Caco-2 (cell line): ENCODE results near the gene DDX3X. TPM values are rescaled to one million over a fixed set of nuclear protein-coding genes. Genes with fewer than 3 reads are reported as not detected.

ENCODE experiments used
- BruUV-seq: library from RNA; stranded (reverse); fragments of 400-500 nt; replicated peaks from 2 replicates; lab custom pipeline; 2021; lab: Mats Ljungman, UMichigan
- CTCF ChIA-PET: fragments of 300-600 bp; sonication (Branson Sonifier 250); formaldehyde crosslinking; loops from one replicate; lab custom pipeline; 2022; ENCODE audit warnings: antibody characterized with exemption; lab: Charles Lee
- POLR2A ChIA-PET: fragments of 300-600 bp; sonication (Branson Sonifier 250); formaldehyde crosslinking; loops from one replicate; lab custom pipeline; 2022; ENCODE audit warnings: antibody characterized with exemption; lab: Charles Lee
- DNase-seq, 2 experiments: peaks; one replicate each; pipeline versions ENCODE4 v3.0.0 to v3.0.0-alpha.2; 2020 to 2022
- H3K27me3 ChIP-seq: replicated peaks from 2 replicates; pipeline ENCODE4 v1.6.0; 2011; ENCODE audit warnings: low read length; ENCODE audit not compliant: control insufficient read depth, insufficient read depth
- H3K36me3 ChIP-seq: 2 replicates; pipeline ENCODE4 v1.5.1; 2011; ENCODE audit warnings: low read length; ENCODE audit not compliant: control insufficient read depth, insufficient read depth
- H3K4me1 ChIP-seq: fragments of 250-450 bp; sonication (Bioruptor Pico); 2 replicates; pipeline ENCODE4 v1.5.1; 2020; ENCODE audit warnings: mild to moderate bottlenecking
- H3K4me3 ChIP-seq: 2 replicates; pipeline ENCODE4 v1.5.1; 2011; ENCODE audit warnings: low read depth, mild to moderate bottlenecking, control low read depth, low read length
- H3K9me3 ChIP-seq: fragments of 250-450 bp; sonication (Bioruptor Pico); 2 replicates; pipeline ENCODE4 v1.5.1; 2020; ENCODE audit warnings: mild to moderate bottlenecking, moderate library complexity
- H3K27ac Mint-ChIP-seq: one replicate; pipeline ENCODE4 v1.8.0; 2022; ENCODE audit warnings: mixed read lengths; ENCODE audit not compliant: unreplicated experiment
- H3K27me3 Mint-ChIP-seq: one replicate; pipeline ENCODE4 v1.8.0; 2022; ENCODE audit warnings: mixed read lengths; ENCODE audit not compliant: insufficient read depth, unreplicated experiment
- H3K36me3 Mint-ChIP-seq: one replicate; pipeline ENCODE4 v1.8.0; 2022; ENCODE audit warnings: mild to moderate bottlenecking, mixed read lengths; ENCODE audit not compliant: insufficient read depth, unreplicated experiment
- H3K4me1 Mint-ChIP-seq: one replicate; pipeline ENCODE4 v1.8.0; 2022; ENCODE audit warnings: low read depth, mixed read lengths; ENCODE audit not compliant: unreplicated experiment
- H3K4me3 Mint-ChIP-seq: one replicate; pipeline ENCODE4 v1.8.0; 2022; ENCODE audit warnings: mild to moderate bottlenecking, moderate library complexity, mixed read lengths; ENCODE audit not compliant: unreplicated experiment
- H3K9me3 Mint-ChIP-seq: one replicate; pipeline ENCODE4 v1.8.0; 2022; ENCODE audit warnings: mixed read lengths; ENCODE audit not compliant: unreplicated experiment
- CTCF ChIP-seq, 2 experiments: fragments of 200-600 bp in 1 of 2; IDR thresholded peaks; 1 replicate in 1 of 2; 2 replicates in 1 of 2; pipeline versions ENCODE4 v1.5.1 to v1.8.0; 2011 to 2022; ENCODE audit warnings: antibody characterized with exemption in 1 of 2, control low read depth in 1 of 2, inconsistent platforms in 1 of 2, low read depth in 1 of 2, low read length in 1 of 2, mild to moderate bottlenecking in 1 of 2, moderate library complexity in 1 of 2; ENCODE audit not compliant: insufficient read depth in 1 of 2, severe bottlenecking in 1 of 2, unreplicated experiment in 1 of 2
- intact Hi-C: fragments of 100-400 bp; cut with micrococcal nuclease; formaldehyde crosslinking; loops from one replicate; pipeline ENCODE4 v1.10.0; 2022; ENCODE audit not compliant: unreplicated experiment
- total RNA-seq: library from RNA; stranded (reverse); gene quantifications from 2 replicates; pipeline ENCODE4 v1.2.3, GENCODE V29; 2022

Gene DDX3X
- total RNA-seq, 1 experiment from 2014 or later: 302 TPM

GRCh38 chrX:41332408-41333002 is 1.5 kb upstream of the DDX3X start:
- no peaks in the 10 kb centered on the region for H3K27me3 ChIP-seq
- H3K27me3 Mint-ChIP-seq: no peaks in the 10 kb centered on the region
- no peaks in the 10 kb centered on the region for H3K9me3 ChIP-seq
- TF ChIP-seq CTCF (IDR thresholded peaks at IDR 0.05; ENCODE audit: insufficient read depth in 1 of 2, low read depth in 1 of 2, low read length in 1 of 2, severe bottlenecking in 1 of 2, unreplicated experiment in 1 of 2): no peak
- DNase-seq: no peak
- peaks cover 8% of the 10 kb centered on the region; the same call in 1 of the 2 replicates for H3K4me1 ChIP-seq
- no peaks in the 10 kb centered on the region for H3K9me3 Mint-ChIP-seq
- POLR2A ChIA-PET: no interaction called here
- TSS peak; percentile 78 for BruUV-seq
- peaks cover under 1% of the 10 kb centered on the region for H3K4me1 Mint-ChIP-seq
- peak overlapping the region; percentile 88 for H3K4me3 Mint-ChIP-seq
- intact Hi-C loops: loop anchor here (2.0 to 10.0 kb wide), 3 partner anchors 112 to 248 kb away; partner anchors contain the start of genes NYX and USP9X
- peak overlapping the region; percentile 100 for H3K27ac Mint-ChIP-seq
- CTCF ChIA-PET: no interaction called here
- peaks cover 51% of the 10 kb centered on the region for H3K36me3 Mint-ChIP-seq
- H3K36me3 ChIP-seq: no peaks in the 10 kb centered on the region; the same call in 1 of the 2 replicates
- peak overlapping the region; percentile 85 for H3K4me3 ChIP-seq

GRCh38 chrX:41333003-41333743 is 789 bp upstream of the DDX3X start:
- H3K4me3 Mint-ChIP-seq: peak overlapping the region; percentile 88
- peak overlapping the region; percentile 100 for H3K27ac Mint-ChIP-seq
- no peaks in the 10 kb centered on the region for H3K27me3 Mint-ChIP-seq
- H3K4me1 Mint-ChIP-seq: no peaks in the 10 kb centered on the region
- Histone ChIP-seq H3K9me3 (no peaks in the 10 kb centered on the region), H3K36me3 (no peaks in the 10 kb centered on the region; the same call in 1 of the 2 replicates), H3K4me3 (peak overlapping the region; percentile 85), H3K27me3 (no peaks in the 10 kb centered on the region), H3K4me1 (peaks cover 8% of the 10 kb centered on the region; the same call in 1 of the 2 replicates)
- peaks cover 57% of the 10 kb centered on the region for H3K36me3 Mint-ChIP-seq
- DNase-seq: peak; percentile 87 to 91
- H3K9me3 Mint-ChIP-seq: no peaks in the 10 kb centered on the region
- no peak for TF ChIP-seq CTCF (IDR thresholded peaks at IDR 0.05; ENCODE audit: insufficient read depth in 1 of 2, low read depth in 1 of 2, low read length in 1 of 2, severe bottlenecking in 1 of 2, unreplicated experiment in 1 of 2)
- CTCF ChIA-PET: no interaction called here
- no TSS peak for BruUV-seq
- POLR2A ChIA-PET: interaction anchor here (0.6 to 0.8 kb wide), 4 partner anchors 41 to 336 kb away, joined by 3 to 5 read pairs (median 4); no protein-coding TSS in a partner anchor
- intact Hi-C loops: loop anchor here (2.0 to 10.0 kb wide), 3 partner anchors 112 to 248 kb away; partner anchors contain the start of genes NYX and USP9X
